ENCODE data around the gene ANKDD1A.

The ANKDD1A gene

GRCh38 chr15:64906402-64906801 is 5.3 kb upstream of the ANKDD1A start:
- Histone ChIP-seq H3K27ac (no peak overlapping the region), H3K4me1 (peaks cover 0 to 13% (median 3%) of the 10 kb centered on the region in 4 donors), H3K27me3 (no peaks in the 10 kb centered on the region), H3K36me3 (no peaks in the 10 kb centered on the region), H3K4me3 (no peak overlapping the region), H3K9me3 (peaks cover 0 to under 1% (median 0%) of the 10 kb centered on the region in 3 donors)
- no peak for DNase-seq
- no peak for TF ChIP-seq CTCF (IDR thresholded peaks at IDR 0.05)
- intact Hi-C loops (cut with DNase I; ENCODE audit: low total_unique reads): loop anchor here (10.0 kb wide), 1 partner anchor 212 kb away; no protein-coding TSS in a partner anchor

- Histone ChIP-seq H3K36me3 (no peaks in the 10 kb centered on the region), H3K27ac (no peak overlapping the region), H3K4me3 (no peak overlapping the region), H3K4me1 (peaks cover 0 to 23% (median 7%) of the 10 kb centered on the region in 4 donors), H3K27me3 (no peaks in the 10 kb centered on the region), H3K9me3 (no peaks in the 10 kb centered on the region)
- TF ChIP-seq CTCF (IDR thresholded peaks at IDR 0.05): no peak
- no peak for DNase-seq
- intact Hi-C loops (cut with DNase I; ENCODE audit: low total_unique reads): loop anchor here (10.0 kb wide), 1 partner anchor 213 kb away; no protein-coding TSS in a partner anchor
Observed at GRCh38 chr15:64907991-64908390, 3.7 kb upstream of the ANKDD1A start.

GRCh38 chr15:64909546-64909945 is 2.2 kb upstream of the ANKDD1A start:
- intact Hi-C loops (cut with DNase I; ENCODE audit: low total_unique reads): loop anchor here (10.0 kb wide), 1 partner anchor 215 kb away; no protein-coding TSS in a partner anchor
- Histone ChIP-seq H3K4me3 (no peak overlapping the region), H3K27me3 (no peaks in the 10 kb centered on the region)

GRCh38 chr15:64912379-64913325 is 950 bp downstream of the ANKDD1A start:
- H3K27me3 ChIP-seq: no peaks in the 10 kb centered on the region
- H3K4me1 ChIP-seq: peaks cover 0 to 20% (median 4%) of the 10 kb centered on the region in 4 donors
- H3K4me3 ChIP-seq: peak overlapping the region; percentile 61 to 73
- H3K27ac ChIP-seq: peak overlapping the region; percentile 74 to 76
- no peak for TF ChIP-seq CTCF (IDR thresholded peaks at IDR 0.05)
- DNase-seq: no peak
- intact Hi-C loops (cut with DNase I; ENCODE audit: low total_unique reads): no loop called here
- no peaks in the 10 kb centered on the region for H3K9me3 ChIP-seq
- H3K36me3 ChIP-seq: no peaks in the 10 kb centered on the region

More at GRCh38 chr15:64909546-64909945, 2.2 kb upstream of the ANKDD1A start:
- Histone ChIP-seq H3K9me3 (no peaks in the 10 kb centered on the region), H3K27ac (no peak overlapping the region), H3K4me1 (peaks cover 0 to 29% (median 7%) of the 10 kb centered on the region in 4 donors), H3K36me3 (no peaks in the 10 kb centered on the region)
- no peak for DNase-seq
- no peak for TF ChIP-seq CTCF (IDR thresholded peaks at IDR 0.05)

- intact Hi-C loops (cut with DNase I; ENCODE audit: low total_unique reads): no loop called here
- peak in 1 of 2 donors; percentile 34 for DNase-seq
- H3K27me3 ChIP-seq: no peaks in the 10 kb centered on the region
- H3K4me3 ChIP-seq: no peak overlapping the region
- peaks cover 0 to 20% (median 4%) of the 10 kb centered on the region in 4 donors for H3K4me1 ChIP-seq
- no peaks in the 10 kb centered on the region for H3K9me3 ChIP-seq
- no peak overlapping the region for H3K27ac ChIP-seq
- no peak for TF ChIP-seq CTCF (IDR thresholded peaks at IDR 0.05)
- H3K36me3 ChIP-seq: no peaks in the 10 kb centered on the region
Observed at GRCh38 chr15:64915518-64916227, 4.0 kb downstream of the ANKDD1A start.

All from tibial artery (tissue), 4 donors.